HepG2 (cell line): ENCODE data around the gene RPL5. TPM values are rescaled to one million over a fixed set of nuclear protein-coding genes. Genes with fewer than 3 reads are reported as not detected.

Experiments used
- ADNP ChIP-seq: sonication (generic); formaldehyde crosslinking; IDR thresholded peaks from 2 replicates; pipeline ENCODE4 v1.4.0; 2020; ENCODE audit warnings: missing genetic modification reagents
- ARID3A ChIP-seq: IDR thresholded peaks from 2 replicates; pipeline ENCODE4 v1.6.1; 2012; ENCODE audit warnings: low read depth, low read length, improper control_type of control experiment
- ATF7-NPFF ChIP-seq: sonication (generic); formaldehyde crosslinking; IDR thresholded peaks from 2 replicates; pipeline ENCODE4 v1.8.1; 2023; ENCODE audit warnings: mild to moderate bottlenecking, low read depth, missing genetic modification reagents, moderate library complexity
- FOXK2 ChIP-seq: fragments of 450-650 bp; IDR thresholded peaks from 2 replicates; pipeline ENCODE4 v1.6.1; 2016
- GABPB1 ChIP-seq: IDR thresholded peaks from 2 replicates; pipeline ENCODE4 v1.6.1; 2016; ENCODE audit warnings: mild to moderate bottlenecking, missing genetic modification reagents, moderate library complexity, missing compliant biosample characterization
- HNF4G ChIP-seq, 2 experiments: sonication (generic) in 1 of 2; formaldehyde crosslinking in 1 of 2; IDR thresholded peaks; 2 replicates each; pipeline versions ENCODE4 v1.4.0 to v1.6.1; 2011 to 2020; ENCODE audit warnings: borderline replicate concordance in 2 of 2, low read depth in 2 of 2, mild to moderate bottlenecking in 2 of 2, low read length in 1 of 2, missing genetic modification reagents in 1 of 2, moderate library complexity in 1 of 2
- THYN1 ChIP-seq: sonication (generic); formaldehyde crosslinking; IDR thresholded peaks from 2 replicates; pipeline ENCODE4 v1.8.1; 2023; ENCODE audit warnings: low read depth, mild to moderate bottlenecking, moderate library complexity, missing genetic modification reagents, borderline replicate concordance
- ZNF160 ChIP-seq: sonication (generic); formaldehyde crosslinking; IDR thresholded peaks from 2 replicates; pipeline ENCODE4 v1.8.0; 2022; ENCODE audit warnings: mild to moderate bottlenecking, inconsistent platforms, missing genetic modification reagents
- ZNF710 ChIP-seq: sonication (generic); formaldehyde crosslinking; IDR thresholded peaks from 2 replicates; pipeline ENCODE4 v1.5.0; 2020; ENCODE audit warnings: mild to moderate bottlenecking, missing genetic modification reagents, borderline replicate concordance
- ZNF720 ChIP-seq: sonication (generic); formaldehyde crosslinking; IDR thresholded peaks from 2 replicates; pipeline ENCODE4 v1.4.0; 2020; ENCODE audit warnings: missing genetic modification reagents
- ZNF746 ChIP-seq: sonication (generic); formaldehyde crosslinking; IDR thresholded peaks from 2 replicates; pipeline ENCODE4 v1.8.0; 2022; ENCODE audit warnings: mild to moderate bottlenecking, missing genetic modification reagents
- ZSCAN29 ChIP-seq: sonication (generic); formaldehyde crosslinking; conservative IDR thresholded peaks from 2 replicates; pipeline ENCODE4 v1.4.0; 2020; ENCODE audit warnings: mild to moderate bottlenecking, missing genetic modification reagents
- ZSCAN30 ChIP-seq: sonication (generic); formaldehyde crosslinking; IDR thresholded peaks from 2 replicates; pipeline ENCODE4 v1.5.0; 2020; ENCODE audit warnings: mild to moderate bottlenecking, missing genetic modification reagents
- polyA plus RNA-seq, 8 experiments: library from polyadenylated mRNA; depleted of rRNA in 3 of 8; stranded (reverse) in 7 of 8; unstranded in 1 of 8; fragments of >200 nt; fragmentation: Illumina TruSeq in 4 of 8; extraction: Trizol in 4 of 8; gene quantifications; 2 replicates each; pipeline versions ENCODE4 v1.2.1 to v1.2.3, GENCODE V29; 2011 to 2016; ENCODE audit warnings: low read depth in 4 of 8, missing spikeins in 1 of 8, mixed read lengths in 1 of 8; ENCODE audit not compliant: insufficient read depth in 1 of 8
- total RNA-seq, 5 experiments: library from RNA; depleted of rRNA; stranded (reverse); fragments of >200 nt; fragmentation: Illumina TruSeq; extraction: Trizol; gene quantifications; 2 replicates each; pipeline ENCODE4 v1.2.3, GENCODE V29; 2016; ENCODE audit warnings: low read depth in 1 of 5
- TF ChIP-seq, protein P1 (sequence below), 2 experiments: sonication (generic) in 1 of 2; formaldehyde crosslinking in 1 of 2; IDR thresholded peaks; 2 replicates each; pipeline versions ENCODE4 v1.6.1 to v1.9.0; 2014 to 2022; ENCODE audit warnings: antibody characterized with exemption in 1 of 2, borderline replicate concordance in 1 of 2, inconsistent platforms in 1 of 2, low read depth in 1 of 2, missing genetic modification reagents in 1 of 2
- TF ChIP-seq, protein P2 (sequence below): sonication (generic); formaldehyde crosslinking; IDR thresholded peaks from 2 replicates; pipeline ENCODE4 v1.4.0; 2020; ENCODE audit warnings: mild to moderate bottlenecking, low read depth, missing genetic modification reagents

Gene RPL5
- total and polyA plus RNA-seq, 2 of the 13 experiments (the other 11 are each of a cell fraction or from before 2014, with no cell fraction given): 2,304 to 2,520 TPM

DNA sequence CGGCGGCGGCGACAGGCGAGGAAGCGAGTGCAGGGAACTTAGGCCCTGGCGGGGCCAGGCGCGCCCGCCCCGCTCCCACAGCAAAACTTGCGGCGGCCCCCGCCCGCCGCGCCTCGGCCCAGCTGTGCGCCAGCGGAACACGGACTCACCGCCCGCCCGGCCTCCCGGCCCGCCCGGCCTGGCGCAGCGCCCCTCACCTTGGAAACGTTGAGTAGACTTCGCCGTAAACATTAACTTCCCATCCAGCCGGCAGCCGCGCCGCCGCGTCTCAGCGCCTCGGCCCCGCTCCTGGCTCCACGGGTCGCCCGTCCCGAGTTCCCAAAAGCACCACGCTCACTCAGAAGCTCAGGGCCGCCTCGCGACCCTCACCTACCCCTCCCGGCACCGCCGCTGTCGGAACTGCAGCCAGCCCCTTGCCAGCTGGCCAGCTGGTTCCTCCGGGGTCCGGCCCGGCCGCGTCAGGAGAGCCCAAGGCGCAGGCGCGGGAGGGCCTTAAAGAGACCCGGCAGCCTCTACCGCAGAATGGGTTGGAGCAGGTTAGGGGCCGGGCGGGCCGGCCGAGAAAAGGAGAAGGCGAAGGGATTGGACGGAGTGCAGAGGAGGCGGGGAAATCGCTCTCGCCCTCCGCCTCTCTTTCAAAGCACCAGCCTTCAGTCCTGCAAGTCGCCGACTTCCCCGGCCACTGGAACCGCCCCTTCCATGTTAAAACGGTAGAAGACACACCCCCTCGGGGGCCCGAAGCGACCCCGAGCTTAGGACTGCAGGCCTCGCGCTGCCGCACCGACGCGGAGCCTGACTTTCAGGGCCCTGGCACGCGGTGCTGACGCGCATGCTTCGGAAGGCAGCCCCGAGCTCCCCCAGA is 47.0 kb upstream of the RPL5 start, which contains the start of gene EVI5 (continued):
- TF ChIP-seq ADNP (0 out of 2 replicates have a peak, but pooled peaks have one; percentile 25), HNF4G (IDR thresholded peaks at IDR 0.05; ENCODE audit: borderline replicate concordance, low read depth, low read length) (no peak), HNF4G (CRISPR knock-in tag; IDR thresholded peaks at IDR 0.05; ENCODE audit: borderline replicate concordance, low read depth) (0 out of 2 replicates have a peak, but pooled peaks have one; percentile 20), ZNF710 (CRISPR knock-in tag) (no peak), ZNF720 (CRISPR knock-in tag) (no peak), ZSCAN29 (no peak), THYN1 (no peak; the same call in 1 of the 2 replicates), ZNF746 (CRISPR knock-in tag) (peak; percentile 92), FOXK2 (no peak), ZNF160 (peak; percentile 92), GABPB1 (CRISPR knock-in tag) (peak; percentile 78), ARID3A (no peak), ATF7-NPFF (peak; percentile 98), ZSCAN30 (CRISPR knock-in tag) (peak; percentile 90)
- TF ChIP-seq, protein P1, sequence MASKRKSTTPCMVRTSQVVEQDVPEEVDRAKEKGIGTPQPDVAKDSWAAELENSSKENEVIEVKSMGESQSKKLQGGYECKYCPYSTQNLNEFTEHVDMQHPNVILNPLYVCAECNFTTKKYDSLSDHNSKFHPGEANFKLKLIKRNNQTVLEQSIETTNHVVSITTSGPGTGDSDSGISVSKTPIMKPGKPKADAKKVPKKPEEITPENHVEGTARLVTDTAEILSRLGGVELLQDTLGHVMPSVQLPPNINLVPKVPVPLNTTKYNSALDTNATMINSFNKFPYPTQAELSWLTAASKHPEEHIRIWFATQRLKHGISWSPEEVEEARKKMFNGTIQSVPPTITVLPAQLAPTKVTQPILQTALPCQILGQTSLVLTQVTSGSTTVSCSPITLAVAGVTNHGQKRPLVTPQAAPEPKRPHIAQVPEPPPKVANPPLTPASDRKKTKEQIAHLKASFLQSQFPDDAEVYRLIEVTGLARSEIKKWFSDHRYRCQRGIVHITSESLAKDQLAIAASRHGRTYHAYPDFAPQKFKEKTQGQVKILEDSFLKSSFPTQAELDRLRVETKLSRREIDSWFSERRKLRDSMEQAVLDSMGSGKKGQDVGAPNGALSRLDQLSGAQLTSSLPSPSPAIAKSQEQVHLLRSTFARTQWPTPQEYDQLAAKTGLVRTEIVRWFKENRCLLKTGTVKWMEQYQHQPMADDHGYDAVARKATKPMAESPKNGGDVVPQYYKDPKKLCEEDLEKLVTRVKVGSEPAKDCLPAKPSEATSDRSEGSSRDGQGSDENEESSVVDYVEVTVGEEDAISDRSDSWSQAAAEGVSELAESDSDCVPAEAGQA (IDR thresholded peaks at IDR 0.05; ENCODE audit: low read depth): peak; percentile 10; the same call in 1 of the 2 replicates
- TF ChIP-seq, protein P1 (CRISPR knock-in tag; IDR thresholded peaks at IDR 0.05; ENCODE audit: borderline replicate concordance): peak; percentile 95
- TF ChIP-seq, protein P2, sequence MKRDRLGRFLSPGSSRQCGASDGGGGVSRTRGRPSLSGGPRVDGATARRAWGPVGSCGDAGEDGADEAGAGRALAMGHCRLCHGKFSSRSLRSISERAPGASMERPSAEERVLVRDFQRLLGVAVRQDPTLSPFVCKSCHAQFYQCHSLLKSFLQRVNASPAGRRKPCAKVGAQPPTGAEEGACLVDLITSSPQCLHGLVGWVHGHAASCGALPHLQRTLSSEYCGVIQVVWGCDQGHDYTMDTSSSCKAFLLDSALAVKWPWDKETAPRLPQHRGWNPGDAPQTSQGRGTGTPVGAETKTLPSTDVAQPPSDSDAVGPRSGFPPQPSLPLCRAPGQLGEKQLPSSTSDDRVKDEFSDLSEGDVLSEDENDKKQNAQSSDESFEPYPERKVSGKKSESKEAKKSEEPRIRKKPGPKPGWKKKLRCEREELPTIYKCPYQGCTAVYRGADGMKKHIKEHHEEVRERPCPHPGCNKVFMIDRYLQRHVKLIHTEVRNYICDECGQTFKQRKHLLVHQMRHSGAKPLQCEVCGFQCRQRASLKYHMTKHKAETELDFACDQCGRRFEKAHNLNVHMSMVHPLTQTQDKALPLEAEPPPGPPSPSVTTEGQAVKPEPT (CRISPR knock-in tag): peak; percentile 98
